Endothelial cell of umbilical vein (primary cell): ENCODE measurements around the gene TNFAIP8.

Experiments
- EZH2 ChIP-seq: IDR thresholded peaks from 2 replicates; pipeline ENCODE4 v1.6.1; 2012; ENCODE audit warnings: borderline replicate concordance, low read depth, mild to moderate bottlenecking, moderate library complexity, low read length, inconsistent platforms; ENCODE audit not compliant: severe bottlenecking
- FOS ChIP-seq: IDR thresholded peaks from 2 replicates; pipeline ENCODE4 v1.6.1; 2011; ENCODE audit warnings: mild to moderate bottlenecking, low read length, moderate library complexity, borderline replicate concordance; ENCODE audit not compliant: insufficient read depth
- GATA2 ChIP-seq: IDR thresholded peaks from 2 replicates; pipeline ENCODE4 v1.7.0; 2011; ENCODE audit warnings: low read depth, mild to moderate bottlenecking, moderate library complexity, mixed read lengths, low read length; ENCODE audit not compliant: insufficient read length, insufficient read depth
- MYC ChIP-seq: IDR thresholded peaks from one replicate; pipeline ENCODE4 v1.6.1; 2011; ENCODE audit warnings: mild to moderate bottlenecking, low read depth, low read length
- POLR2A ChIP-seq: IDR thresholded peaks from 2 replicates; pipeline ENCODE4 v1.6.1; 2012; ENCODE audit warnings: low read depth, mild to moderate bottlenecking, control low read depth, low read length
- POLR2AphosphoS5 ChIP-seq: IDR thresholded peaks from 2 replicates; pipeline ENCODE4 v1.6.1; 2012; ENCODE audit warnings: low read depth, mild to moderate bottlenecking, control low read depth, low read length, moderate library complexity; ENCODE audit not compliant: insufficient read depth
- TF ChIP-seq, protein P1 (sequence below), 2 donors: IDR thresholded peaks; 1 replicate in 1 of 2; 2 replicates in 1 of 2; pipeline ENCODE4 v1.5.1; 2011; ENCODE audit warnings: low read length in 2 of 2, mild to moderate bottlenecking in 2 of 2, moderate library complexity in 2 of 2, control low read depth in 1 of 2, inconsistent platforms in 1 of 2, low read depth in 1 of 2; ENCODE audit not compliant: insufficient read depth in 1 of 2; ENCODE audit errors: extremely low read depth in 1 of 2

GRCh38 chr5:119410448-119411159 lies 54.8 kb downstream of the TNFAIP8 start:
- TF ChIP-seq, protein P1, sequence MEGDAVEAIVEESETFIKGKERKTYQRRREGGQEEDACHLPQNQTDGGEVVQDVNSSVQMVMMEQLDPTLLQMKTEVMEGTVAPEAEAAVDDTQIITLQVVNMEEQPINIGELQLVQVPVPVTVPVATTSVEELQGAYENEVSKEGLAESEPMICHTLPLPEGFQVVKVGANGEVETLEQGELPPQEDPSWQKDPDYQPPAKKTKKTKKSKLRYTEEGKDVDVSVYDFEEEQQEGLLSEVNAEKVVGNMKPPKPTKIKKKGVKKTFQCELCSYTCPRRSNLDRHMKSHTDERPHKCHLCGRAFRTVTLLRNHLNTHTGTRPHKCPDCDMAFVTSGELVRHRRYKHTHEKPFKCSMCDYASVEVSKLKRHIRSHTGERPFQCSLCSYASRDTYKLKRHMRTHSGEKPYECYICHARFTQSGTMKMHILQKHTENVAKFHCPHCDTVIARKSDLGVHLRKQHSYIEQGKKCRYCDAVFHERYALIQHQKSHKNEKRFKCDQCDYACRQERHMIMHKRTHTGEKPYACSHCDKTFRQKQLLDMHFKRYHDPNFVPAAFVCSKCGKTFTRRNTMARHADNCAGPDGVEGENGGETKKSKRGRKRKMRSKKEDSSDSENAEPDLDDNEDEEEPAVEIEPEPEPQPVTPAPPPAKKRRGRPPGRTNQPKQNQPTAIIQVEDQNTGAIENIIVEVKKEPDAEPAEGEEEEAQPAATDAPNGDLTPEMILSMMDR (IDR thresholded peaks at IDR 0.05; ENCODE audit: extremely low read depth in 1 of 2, insufficient read depth in 1 of 2, low read depth in 1 of 2, low read length in 2 of 2), result no peak
- no peak for TF ChIP-seq EZH2
- no peak for TF ChIP-seq POLR2A
- no peak for TF ChIP-seq POLR2AphosphoS5
- no peak for TF ChIP-seq GATA2
- no peak for TF ChIP-seq FOS
- TF ChIP-seq MYC, result no peak
